Transverse colon (tissue), 4 donors: ENCODE data around the gene RITA1. TPM values are rescaled to one million over a fixed set of nuclear protein-coding genes. Genes with fewer than 3 reads are reported as not detected.

Experiments used
- DNase-seq: peaks from one replicate; pipeline ENCODE4 v3.0.0-alpha.2; 2019
- H3K27ac ChIP-seq, 4 donors: fragments of 200-600 bp; sonication (generic); 2 replicates each; pipeline ENCODE4 v1.5.1; 2016 to 2018; ENCODE audit warnings: inconsistent platforms in 4 of 4
- H3K27me3 ChIP-seq: fragments of 200-600 bp; sonication (generic); 2 replicates; pipeline ENCODE4 v1.5.1; 2017; ENCODE audit warnings: inconsistent platforms
- H3K36me3 ChIP-seq, 4 donors: fragments of 200-600 bp; sonication (generic); 2 replicates each; pipeline ENCODE4 v1.5.1; 2017 to 2019; ENCODE audit warnings: inconsistent platforms in 4 of 4
- H3K4me1 ChIP-seq, 4 donors: fragments of 200-600 bp; sonication (generic); 2 replicates each; pipeline ENCODE4 v1.5.1; 2017 to 2020; ENCODE audit warnings: inconsistent platforms in 4 of 4
- H3K4me3 ChIP-seq, 4 donors: fragments of 200-600 bp; sonication (generic); 1 replicate in 1 of 4; 2 replicates in 3 of 4; pipeline versions ENCODE4 v1.5.1 to v1.6.1; 2017 to 2019; ENCODE audit warnings: inconsistent platforms in 4 of 4
- H3K9me3 ChIP-seq, 2 donors: fragments of 200-600 bp; sonication (generic); 2 replicates each; pipeline ENCODE4 v1.5.1; 2017 to 2019; ENCODE audit warnings: inconsistent platforms in 2 of 2
- CTCF ChIP-seq, 5 experiments: fragments of 200-600 bp in 3 of 5; fragments of 450-650 bp in 2 of 5; sonication (generic) in 3 of 5; IDR thresholded peaks; 1 replicate in 2 of 5; 2 replicates in 3 of 5; pipeline ENCODE4 v1.5.1; 2016 to 2017; ENCODE audit warnings: antibody characterized with exemption in 5 of 5, inconsistent platforms in 3 of 5, mild to moderate bottlenecking in 2 of 5, moderate library complexity in 1 of 5
- EP300 ChIP-seq: sonication (generic); formaldehyde crosslinking; IDR thresholded peaks from one replicate; pipeline ENCODE4 v1.6.1; 2017; ENCODE audit warnings: antibody characterized with exemption, low read depth
- POLR2A ChIP-seq: fragments of 450-650 bp; IDR thresholded peaks from one replicate; pipeline ENCODE4 v1.6.1; 2016; ENCODE audit warnings: antibody characterized with exemption, mild to moderate bottlenecking, moderate library complexity
- POLR2AphosphoS5 ChIP-seq, 3 donors: sonication (generic); formaldehyde crosslinking; IDR thresholded peaks; one replicate each; pipeline ENCODE4 v1.6.1; 2016; ENCODE audit warnings: antibody characterized with exemption in 3 of 3
- WGBS, 2 donors: methylation state at CpG; one replicate each; pipeline ENCODE4 v1.1.5; 2018; ENCODE audit warnings: low coverage in 1 of 2; 5-methylcytosine and 5-hydroxymethylcytosine counted together
- in situ Hi-C, 4 donors: fragments of 200-750 bp; cut with MboI; loops; one replicate each; pipeline versions ENCODE4 v1.15.0 to v1.15.1; 2017; ENCODE audit warnings: low sequenced_read_pairs in 3 of 4, low pct_ligation_motif_present in 1 of 4, low pct_unique_long_range_greater_than_20kb in 1 of 4
- intact Hi-C: fragments of 100-400 bp; cut with DNase I; formaldehyde crosslinking; loops from one replicate; pipeline ENCODE4 v1.15.1; 2023; ENCODE audit warnings: low total_unique reads
- small RNA-seq, 4 donors: library from RNA; depleted of rRNA; stranded (forward); fragments of <200 nt; gene quantifications; one replicate each; pipeline ENCODE3, GENCODE V24; 2016
- total RNA-seq, 4 donors: library from RNA; depleted of rRNA; stranded (reverse); fragments of >200 nt; gene quantifications; one replicate each; pipeline ENCODE4 v1.1.0, GENCODE V29; 2016

The RITA1 gene
- total RNA-seq, 4 donors from 2014 or later = 17.5 to 41.5 (median 23.8) TPM

- H3K9me3 ChIP-seq = no peaks in the 10 kb centered on the region
- H3K4me1 ChIP-seq = peaks cover 41 to 98% (median 87%) of the 10 kb centered on the region in 4 donors
- no peak for DNase-seq
- H3K27me3 ChIP-seq = no peaks in the 10 kb centered on the region
- no peaks in the 10 kb centered on the region for H3K36me3 ChIP-seq
- in situ Hi-C loops (no loop called here), intact Hi-C loops (no loop called here)
- no peak for TF ChIP-seq POLR2AphosphoS5 (IDR thresholded peaks at IDR 0.05)
- no peak for TF ChIP-seq EP300
- no peak for TF ChIP-seq POLR2A
- 23 to 53% methylated on average over 3 of the region's 3 CpGs for WGBS, 2 donors
- H3K27ac ChIP-seq = peak overlapping the region; percentile 92 to 95 (median 93)
- H3K4me3 ChIP-seq = peak overlapping the region in 1 of 4 donors; percentile 8
Measured at GRCh38 chr12:113240395-113240794, 54.9 kb downstream of the RITA1 start.

- intact Hi-C loops = no loop called here
- in situ Hi-C loops = no loop called here
- WGBS, 2 donors = 27 to 54% methylated on average over 7 to 14 of the region's 14 CpGs
Measured at GRCh38 chr12:113241191-113242025, 55.9 kb downstream of the RITA1 start.

More at GRCh38 chr12:113241191-113242025, 55.9 kb downstream of the RITA1 start:
- Histone ChIP-seq H3K9me3 (no peaks in the 10 kb centered on the region), H3K36me3 (no peaks in the 10 kb centered on the region), H3K4me3 (peak overlapping the region in 1 of 4 donors; percentile 8), H3K27me3 (no peaks in the 10 kb centered on the region), H3K4me1 (peaks cover 47 to 98% (median 93%) of the 10 kb centered on the region in 4 donors), H3K27ac (peak overlapping the region; percentile 92 to 95 (median 93))
- DNase-seq = peak; percentile 74
- TF ChIP-seq EP300 (no peak), POLR2A (peak; percentile 37), POLR2AphosphoS5 (IDR thresholded peaks at IDR 0.05) (peak in 2 of 3 donors; percentile 52 to 57), CTCF (IDR thresholded peaks at IDR 0.05) (no peak)

Small RNAs within 50 kb of the gene (small RNA-seq; reads per million reads assigned to genes)
- gene MIR7106 (0 reads per million in 4 donors), gene RF00019 (0 reads per million in 4 donors)

Other genes starting within 250 kb of the RITA1 start
- gene OAS3, start 247.2 kb upstream of the RITA1 start, total RNA-seq = 10 to 100 TPM in 3 of 4 donors, 1 to 10 TPM in 1; 6.2 to 17.6 (median 12.4) TPM
- gene OAS2, start 207.2 kb upstream of the RITA1 start, total RNA-seq = 1 to 10 TPM; 2.0 to 5.1 (median 3.5) TPM
- 1 to 10 TPM in 3 of 4 donors, under 1 TPM in 1; 1.00 to 4.3 (median 3.0) TPM for gene DTX1, start 129.0 kb upstream of the RITA1 start, total RNA-seq
- gene RASAL1, start 50.0 kb upstream of the RITA1 start, total RNA-seq = 10 to 100 TPM in 1 of 4 donors, 1 to 10 TPM in 3; 1.9 to 38.2 (median 4.9) TPM
- gene CFAP73, start 36.0 kb upstream of the RITA1 start, total RNA-seq = not detected
- 10 to 100 TPM; 60.7 to 96.1 (median 72.8) TPM for gene DDX54, start 243 bp upstream of the RITA1 start, total RNA-seq
- 1,000 to 10,000 TPM in 1 of 4 donors, 100 to 1,000 TPM in 1, 10 to 100 TPM in 2; 85.1 to 1,315 (median 121) TPM for gene TPCN1, start 35.7 kb downstream of the RITA1 start, total RNA-seq
- 100 to 1,000 TPM in 2 of 4 donors, 10 to 100 TPM in 2; 76.5 to 256 (median 95.5) TPM for gene SLC8B1, start 149.4 kb downstream of the RITA1 start, total RNA-seq
- 10 to 100 TPM; 12.3 to 27.5 (median 19.0) TPM for gene PLBD2, start 172.9 kb downstream of the RITA1 start, total RNA-seq
- gene SDS, start 218.2 kb downstream of the RITA1 start, total RNA-seq = 1 to 10 TPM in 3 of 4 donors, not detected in 1; 1.2 to 7.1 (median 5.7) TPM
- gene SDSL, start 236.7 kb downstream of the RITA1 start, total RNA-seq = 10 to 100 TPM in 3 of 4 donors, 1 to 10 TPM in 1; 7.4 to 16.8 (median 13.1) TPM